ENCODE results near the gene SPHKAP.

The SPHKAP gene

GRCh38 chr2:228103379-228103778 is 78.1 kb downstream of the SPHKAP start:
- no peak for TF ChIP-seq CSRNP3 (CRISPR knock-in tag; IDR thresholded peaks at IDR 0.05)
- no peak for TF ChIP-seq TSHZ2 (CRISPR knock-in tag; IDR thresholded peaks at IDR 0.05)
- no peak for TF ChIP-seq OSR1 (CRISPR knock-in tag; IDR thresholded peaks at IDR 0.05)
- TF ChIP-seq ZFP30 (CRISPR knock-in tag; IDR thresholded peaks at IDR 0.05), result no peak
- no peak for TF ChIP-seq CREB5 (CRISPR knock-in tag; IDR thresholded peaks at IDR 0.05; ENCODE audit: low read depth)
- no peak for TF ChIP-seq PPARA (CRISPR knock-in tag; IDR thresholded peaks at IDR 0.05; ENCODE audit: borderline replicate concordance)
- TF ChIP-seq GLIS3 (CRISPR knock-in tag; IDR thresholded peaks at IDR 0.05), result no peak
- no peak for TF ChIP-seq SNAI2 (CRISPR knock-in tag; IDR thresholded peaks at IDR 0.05)
- TF ChIP-seq TOX (CRISPR knock-in tag; IDR thresholded peaks at IDR 0.05; ENCODE audit: borderline replicate concordance), result no peak
- TF ChIP-seq RARB (CRISPR knock-in tag; IDR thresholded peaks at IDR 0.05), result no peak
- TF ChIP-seq ESRRG (CRISPR knock-in tag; IDR thresholded peaks at IDR 0.05), result no peak
- TF ChIP-seq ZNF565 (CRISPR knock-in tag; conservative IDR thresholded peaks at IDR 0.05; ENCODE audit: low read depth), result no peak
- TF ChIP-seq CSDC2 (CRISPR knock-in tag; IDR thresholded peaks at IDR 0.05), result no peak
- TF ChIP-seq ARNTL (CRISPR knock-in tag; IDR thresholded peaks at IDR 0.05; ENCODE audit: borderline replicate concordance, low read depth), result no peak
- no peak for TF ChIP-seq ZNF70 (CRISPR knock-in tag; IDR thresholded peaks at IDR 0.05)
- no peak for TF ChIP-seq ZC3H10 (CRISPR knock-in tag; IDR thresholded peaks at IDR 0.05)
- no peak for TF ChIP-seq BACH2 (CRISPR knock-in tag; IDR thresholded peaks at IDR 0.05; ENCODE audit: borderline replicate concordance)
- no peak for TF ChIP-seq ISL1 (CRISPR knock-in tag; IDR thresholded peaks at IDR 0.05)
- TF ChIP-seq TCF4 (CRISPR knock-in tag; IDR thresholded peaks at IDR 0.05; ENCODE audit: borderline replicate concordance), result no peak
- ATAC-seq, result no peak

DNA sequence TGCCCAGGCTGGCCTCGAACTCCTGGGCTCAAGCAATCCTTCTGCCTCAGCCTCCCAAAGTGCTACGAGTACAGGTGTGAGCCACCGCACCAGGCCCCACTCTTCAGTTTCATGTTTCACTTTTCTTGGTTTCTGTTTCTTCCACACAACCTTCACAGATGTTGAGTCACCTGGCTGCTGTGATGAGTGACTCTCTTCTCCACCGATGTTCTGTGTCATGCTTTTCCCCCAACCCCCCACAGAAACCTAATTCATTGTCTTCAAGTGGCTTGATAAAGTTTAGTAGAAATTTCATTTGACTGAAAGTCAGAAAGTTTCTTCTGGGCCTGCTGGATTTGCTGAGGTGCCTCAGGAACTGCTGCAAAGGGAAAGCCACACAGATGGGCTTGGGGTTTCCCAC is 78.5 kb downstream of the SPHKAP start:
- TF ChIP-seq, protein P1, sequence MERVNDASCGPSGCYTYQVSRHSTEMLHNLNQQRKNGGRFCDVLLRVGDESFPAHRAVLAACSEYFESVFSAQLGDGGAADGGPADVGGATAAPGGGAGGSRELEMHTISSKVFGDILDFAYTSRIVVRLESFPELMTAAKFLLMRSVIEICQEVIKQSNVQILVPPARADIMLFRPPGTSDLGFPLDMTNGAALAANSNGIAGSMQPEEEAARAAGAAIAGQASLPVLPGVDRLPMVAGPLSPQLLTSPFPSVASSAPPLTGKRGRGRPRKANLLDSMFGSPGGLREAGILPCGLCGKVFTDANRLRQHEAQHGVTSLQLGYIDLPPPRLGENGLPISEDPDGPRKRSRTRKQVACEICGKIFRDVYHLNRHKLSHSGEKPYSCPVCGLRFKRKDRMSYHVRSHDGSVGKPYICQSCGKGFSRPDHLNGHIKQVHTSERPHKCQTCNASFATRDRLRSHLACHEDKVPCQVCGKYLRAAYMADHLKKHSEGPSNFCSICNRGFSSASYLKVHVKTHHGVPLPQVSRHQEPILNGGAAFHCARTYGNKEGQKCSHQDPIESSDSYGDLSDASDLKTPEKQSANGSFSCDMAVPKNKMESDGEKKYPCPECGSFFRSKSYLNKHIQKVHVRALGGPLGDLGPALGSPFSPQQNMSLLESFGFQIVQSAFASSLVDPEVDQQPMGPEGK (CRISPR knock-in tag; IDR thresholded peaks at IDR 0.05; ENCODE audit: borderline replicate concordance), result no peak
- TF ChIP-seq TCF4 (CRISPR knock-in tag; IDR thresholded peaks at IDR 0.05; ENCODE audit: borderline replicate concordance) (no peak), SNAI2 (CRISPR knock-in tag; IDR thresholded peaks at IDR 0.05) (no peak), TSHZ2 (CRISPR knock-in tag; IDR thresholded peaks at IDR 0.05) (no peak), ISL1 (CRISPR knock-in tag; IDR thresholded peaks at IDR 0.05) (no peak), ZFP3 (CRISPR knock-in tag; IDR thresholded peaks at IDR 0.05) (no peak), OSR1 (CRISPR knock-in tag; IDR thresholded peaks at IDR 0.05) (no peak), ZNF565 (CRISPR knock-in tag; conservative IDR thresholded peaks at IDR 0.05; ENCODE audit: low read depth) (no peak), ZNF70 (CRISPR knock-in tag; IDR thresholded peaks at IDR 0.05) (no peak), ESRRG (CRISPR knock-in tag; IDR thresholded peaks at IDR 0.05) (no peak), ZNF8 (CRISPR knock-in tag; IDR thresholded peaks at IDR 0.05) (no peak), ZFP30 (CRISPR knock-in tag; IDR thresholded peaks at IDR 0.05) (no peak)
- ATAC-seq, result no peak

Measured in SK-N-SH treated with all-trans-retinoic acid at 6 μM for 48 hours (cell line).